Subcutaneous adipose tissue (tissue), 4 donors: Measurements from ENCODE around the gene FDX1. TPM values are rescaled to one million over a fixed set of nuclear protein-coding genes. Genes with fewer than 3 reads are reported as not detected.

ENCODE experiments used
- CTCF ChIP-seq: fragments of 450-650 bp; IDR thresholded peaks from one replicate; pipeline ENCODE4 v1.5.1; 2016; ENCODE audit warnings: low read depth, mild to moderate bottlenecking, control low read depth, antibody characterized with exemption, moderate library complexity
- total RNA-seq, 4 donors: library from RNA; depleted of rRNA; stranded (reverse); fragments of >200 nt; gene quantifications; one replicate each; pipeline ENCODE4 v1.1.0, GENCODE V29; 2016

FDX1 gene
- total RNA-seq, 4 donors from 2014 or later = 14.3 to 42.8 (median 17.2) TPM

DNA sequence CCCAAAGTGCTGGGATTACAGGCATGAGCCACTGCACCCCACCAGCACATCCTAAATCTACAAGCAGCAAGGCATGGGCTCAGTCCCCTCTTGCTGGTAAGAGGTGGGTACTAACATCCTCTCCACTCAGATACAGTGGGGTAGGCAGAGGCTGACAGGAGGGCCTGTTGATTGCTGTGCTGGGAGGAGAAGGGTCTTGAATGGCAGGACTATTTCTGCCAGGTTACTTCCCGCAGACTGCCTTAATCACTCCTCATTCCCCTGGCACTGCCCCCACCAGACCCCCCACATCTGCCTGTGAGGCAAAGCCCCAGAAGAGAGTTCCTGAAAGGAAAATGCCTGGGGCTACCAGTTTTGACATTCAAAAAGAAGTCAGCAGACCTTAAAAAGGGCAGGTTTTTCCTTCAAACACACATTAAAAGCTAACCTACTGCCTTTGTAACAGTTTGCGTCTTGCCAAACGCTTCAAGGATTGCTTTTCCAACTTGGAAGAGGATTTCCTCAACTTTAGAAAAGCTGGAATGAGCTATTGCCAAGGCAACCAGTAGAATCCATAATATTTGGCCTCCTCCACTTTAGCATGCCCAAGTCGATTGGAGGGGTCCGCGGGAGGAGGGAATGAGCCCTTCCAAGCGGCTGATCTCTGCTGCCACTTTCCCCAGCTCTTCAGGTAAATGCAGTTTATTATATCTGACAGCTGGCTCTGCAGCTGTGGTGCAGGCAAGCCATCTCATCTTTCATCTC lies 62.0 kb downstream of the FDX1 start:
- no peak for TF ChIP-seq CTCF

DNA sequence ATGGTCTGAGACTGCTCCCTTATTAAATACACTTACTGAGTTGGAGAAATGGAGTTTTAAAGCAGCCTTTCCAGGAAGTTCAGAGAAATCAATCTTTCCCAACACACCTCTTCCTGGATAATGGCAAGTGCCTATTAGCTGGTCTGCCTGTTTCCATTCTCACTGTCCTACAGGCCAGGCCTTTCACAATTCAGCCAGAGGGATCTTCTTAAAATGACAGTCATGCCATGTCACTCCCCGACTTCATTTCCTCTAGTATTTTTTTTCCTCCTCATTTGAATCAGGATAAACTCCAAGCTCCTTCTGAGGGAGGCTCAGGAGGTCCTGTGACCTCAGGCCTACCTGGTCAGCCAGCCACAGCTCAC lies 62.6 kb downstream of the FDX1 start:
- no peak for TF ChIP-seq CTCF

GRCh38 chr11:110493346-110493745 lies 63.6 kb downstream of the FDX1 start:
- no peak for TF ChIP-seq CTCF

DNA sequence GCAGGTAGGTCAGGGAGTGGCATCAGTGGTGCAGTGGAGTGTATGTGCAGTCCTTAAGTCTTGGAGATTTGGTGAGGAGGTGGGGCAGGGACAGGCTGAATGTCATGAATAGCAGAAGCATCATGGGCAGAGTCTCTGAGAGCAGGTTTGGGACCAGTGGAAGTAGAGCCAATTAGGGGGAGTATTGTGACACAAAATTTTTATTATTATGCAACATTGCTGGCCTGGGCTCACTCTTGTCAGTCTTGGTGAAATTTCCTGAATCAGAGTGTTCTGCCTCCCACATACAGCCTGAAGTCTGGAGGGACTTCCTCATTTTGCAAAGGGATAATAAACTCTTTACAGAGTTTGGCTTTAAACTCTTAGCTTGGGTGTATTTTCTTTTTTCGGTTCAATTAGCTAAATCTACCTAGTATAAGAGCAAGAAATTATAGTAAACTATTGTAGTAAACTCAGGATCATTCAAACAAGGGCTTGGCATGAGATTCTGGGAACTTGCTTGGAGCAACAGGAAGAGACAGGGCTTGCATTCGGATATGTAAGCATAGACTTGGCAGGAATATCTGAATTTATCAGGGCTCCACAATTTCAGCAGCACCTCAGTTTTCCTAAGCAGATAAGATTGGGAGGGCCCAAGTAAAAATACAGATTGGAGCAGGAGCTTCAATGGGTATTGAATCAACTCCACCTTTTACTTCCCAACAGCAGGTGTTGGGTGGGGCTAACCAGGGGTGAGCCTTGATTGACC lies 67.7 kb downstream of the FDX1 start:
- TF ChIP-seq CTCF = no peak

- TF ChIP-seq CTCF = no peak
These were observed 71.7 kb downstream of the FDX1 start for GRCh38 chr11:110501428-110501827.

DNA sequence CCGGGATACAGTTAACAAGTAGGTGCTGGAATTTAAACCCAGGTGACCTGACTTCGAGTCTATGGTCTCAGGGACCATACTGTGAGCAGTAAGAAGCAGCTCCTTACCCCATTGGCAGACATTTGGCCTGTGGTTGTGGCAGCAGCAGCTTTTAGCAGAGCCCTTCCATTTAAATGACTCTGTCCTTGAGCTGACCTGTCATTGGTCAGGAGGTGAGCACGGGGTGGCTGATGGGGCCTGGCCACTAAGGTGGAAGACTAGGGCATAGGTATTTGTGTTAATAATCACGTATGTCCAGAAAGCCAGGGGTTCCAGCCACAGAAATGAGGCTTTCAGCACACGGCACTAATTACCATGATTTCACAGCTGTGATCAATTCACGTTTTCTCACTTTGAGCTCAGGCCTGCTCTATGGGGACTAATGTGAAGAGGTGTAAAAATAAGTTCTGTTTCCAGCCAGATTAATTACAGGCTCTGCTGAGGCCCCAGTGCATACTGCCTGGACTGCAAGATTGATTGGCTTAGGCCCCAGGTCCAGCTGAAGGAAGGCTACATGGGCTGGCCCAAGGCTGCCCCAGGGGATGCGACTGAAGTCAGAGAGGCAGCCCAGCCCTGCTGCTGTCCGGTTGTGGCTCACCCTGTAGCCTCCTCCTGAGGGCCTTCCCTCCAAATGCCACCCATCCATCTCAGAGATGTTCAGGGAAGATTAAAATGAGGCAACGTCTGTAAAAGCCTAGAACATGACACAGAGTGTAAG lies 76.0 kb downstream of the FDX1 start:
- no peak for TF ChIP-seq CTCF

GRCh38 chr11:110507328-110507727 lies 77.6 kb downstream of the FDX1 start:
- no peak for TF ChIP-seq CTCF
